Choroid plexus epithelial cell (primary cell): ENCODE results near the gene COL18A1.

Experiments
- DNase-seq: peaks from one replicate; pipeline ENCODE4 v3.0.0-alpha.2; 2010; ENCODE audit warnings: low read depth
- H3K4me3 ChIP-seq: 2 replicates; pipeline ENCODE4 v1.5.1; 2011; ENCODE audit warnings: low read depth, mild to moderate bottlenecking, control low read depth, low read length, moderate library complexity
- TF ChIP-seq, protein P1 (sequence below): conservative IDR thresholded peaks from 2 replicates; pipeline ENCODE4 v1.5.1; 2011; ENCODE audit warnings: low read depth, mild to moderate bottlenecking, control low read depth, inconsistent platforms, low read length, moderate library complexity

The COL18A1 gene

GRCh38 chr21:45379901-45380330 lies 25.0 kb upstream of the COL18A1 start:
- no peak overlapping the region for H3K4me3 ChIP-seq
- TF ChIP-seq, protein P1, sequence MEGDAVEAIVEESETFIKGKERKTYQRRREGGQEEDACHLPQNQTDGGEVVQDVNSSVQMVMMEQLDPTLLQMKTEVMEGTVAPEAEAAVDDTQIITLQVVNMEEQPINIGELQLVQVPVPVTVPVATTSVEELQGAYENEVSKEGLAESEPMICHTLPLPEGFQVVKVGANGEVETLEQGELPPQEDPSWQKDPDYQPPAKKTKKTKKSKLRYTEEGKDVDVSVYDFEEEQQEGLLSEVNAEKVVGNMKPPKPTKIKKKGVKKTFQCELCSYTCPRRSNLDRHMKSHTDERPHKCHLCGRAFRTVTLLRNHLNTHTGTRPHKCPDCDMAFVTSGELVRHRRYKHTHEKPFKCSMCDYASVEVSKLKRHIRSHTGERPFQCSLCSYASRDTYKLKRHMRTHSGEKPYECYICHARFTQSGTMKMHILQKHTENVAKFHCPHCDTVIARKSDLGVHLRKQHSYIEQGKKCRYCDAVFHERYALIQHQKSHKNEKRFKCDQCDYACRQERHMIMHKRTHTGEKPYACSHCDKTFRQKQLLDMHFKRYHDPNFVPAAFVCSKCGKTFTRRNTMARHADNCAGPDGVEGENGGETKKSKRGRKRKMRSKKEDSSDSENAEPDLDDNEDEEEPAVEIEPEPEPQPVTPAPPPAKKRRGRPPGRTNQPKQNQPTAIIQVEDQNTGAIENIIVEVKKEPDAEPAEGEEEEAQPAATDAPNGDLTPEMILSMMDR: no peak
- DNase-seq: no peak

GRCh38 chr21:45380566-45380965 lies 24.4 kb upstream of the COL18A1 start:
- DNase-seq: no peak
- H3K4me3 ChIP-seq: no peak overlapping the region
- TF ChIP-seq, protein P1: no peak

DNA sequence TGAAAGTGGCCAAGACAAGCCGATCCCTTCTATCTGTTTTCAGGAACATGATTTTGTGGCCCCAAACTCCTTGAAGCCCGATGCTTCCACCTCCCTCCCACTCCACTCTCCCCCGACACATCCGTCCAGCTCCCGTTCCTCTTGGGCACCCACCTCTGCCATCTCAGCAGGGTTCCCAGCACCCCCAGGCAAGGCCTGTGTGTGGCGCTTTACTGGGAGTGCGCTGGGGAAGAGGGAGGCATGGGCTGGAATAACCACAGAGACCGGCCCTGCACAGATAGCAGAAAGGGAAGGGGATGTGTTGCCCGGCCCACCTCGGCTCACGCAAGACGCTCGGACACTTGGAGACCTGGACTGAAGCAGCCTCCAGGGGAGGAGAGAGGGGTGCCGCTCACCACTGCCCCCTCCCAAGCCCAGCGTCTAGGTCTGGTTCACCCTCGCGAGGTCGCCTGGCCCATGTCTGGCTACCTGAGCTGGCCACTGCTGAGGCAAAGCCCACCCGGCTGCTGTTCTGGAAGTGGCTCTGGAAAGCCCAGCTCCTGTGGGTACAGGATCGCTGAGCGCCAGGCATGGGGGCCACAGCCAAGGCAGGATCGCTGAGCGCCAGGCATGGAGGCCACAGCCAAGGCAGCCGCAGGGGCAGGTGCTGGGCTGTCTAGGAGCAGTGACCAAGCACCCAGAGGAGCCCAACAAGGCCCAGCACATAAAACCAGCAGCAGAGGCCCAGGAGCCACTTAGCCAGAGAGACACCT lies 23.8 kb upstream of the COL18A1 start:
- no peak overlapping the region for H3K4me3 ChIP-seq
- TF ChIP-seq, protein P1: no peak
- DNase-seq: no peak

DNA sequence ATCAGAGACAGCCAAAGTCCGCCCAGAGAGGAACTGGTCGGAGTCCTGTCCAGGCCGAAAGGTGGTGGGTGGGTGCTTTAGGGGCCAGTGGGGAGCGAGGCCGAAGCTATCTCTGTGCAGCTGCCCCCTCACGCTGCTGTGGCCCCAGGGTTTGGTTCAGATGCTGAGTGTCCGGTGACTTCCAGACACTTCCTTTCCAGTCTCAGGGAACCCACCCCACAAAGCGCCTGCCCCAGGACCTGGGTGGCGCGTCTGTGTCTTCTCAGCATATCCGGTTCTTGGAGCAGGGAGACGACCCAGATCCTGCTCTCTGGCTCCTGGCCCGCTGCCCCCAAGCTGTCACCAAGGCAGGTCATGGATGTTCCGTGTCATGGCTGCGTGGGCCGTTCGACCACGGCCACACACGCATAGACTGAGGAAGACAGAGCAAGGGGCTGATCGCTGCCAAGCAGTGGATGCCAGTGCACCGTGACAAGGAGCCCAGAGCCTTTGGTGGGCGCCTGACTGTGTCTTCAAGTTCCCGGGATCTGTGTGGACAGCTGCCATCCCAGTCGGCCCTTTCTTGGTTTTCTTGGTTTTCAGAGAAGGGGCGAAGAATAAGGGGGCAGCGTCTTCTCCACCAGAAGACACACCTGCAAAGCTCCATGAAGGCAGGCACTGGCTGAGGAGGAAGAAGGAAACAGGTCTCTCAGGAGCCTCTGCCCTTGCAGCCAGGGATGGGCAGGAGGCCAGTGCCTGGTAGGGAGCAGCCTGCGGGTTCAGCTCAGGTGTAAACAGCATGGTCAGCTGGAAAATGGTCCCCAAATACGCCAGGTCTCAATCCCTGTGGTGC lies 22.9 kb upstream of the COL18A1 start:
- TF ChIP-seq, protein P1: no peak
- H3K4me3 ChIP-seq: no peak overlapping the region
- DNase-seq: no peak

DNA sequence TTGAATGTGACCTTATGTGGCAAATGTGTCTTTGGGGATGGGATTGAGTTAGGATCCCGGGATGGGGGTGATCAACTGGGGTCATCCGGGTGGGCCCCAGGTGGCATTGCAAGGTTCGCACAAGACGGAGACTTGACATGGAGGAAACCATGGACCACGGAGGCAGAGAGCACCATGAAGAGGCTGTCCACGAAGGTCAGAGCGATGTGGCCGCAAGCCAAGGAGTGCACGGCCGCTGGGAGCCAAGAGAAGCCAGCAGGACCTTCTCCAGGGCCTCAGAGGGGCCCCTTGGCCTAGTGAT lies 22.3 kb upstream of the COL18A1 start:
- DNase-seq: no peak
- no peak overlapping the region for H3K4me3 ChIP-seq
- TF ChIP-seq, protein P1: no peak

DNA sequence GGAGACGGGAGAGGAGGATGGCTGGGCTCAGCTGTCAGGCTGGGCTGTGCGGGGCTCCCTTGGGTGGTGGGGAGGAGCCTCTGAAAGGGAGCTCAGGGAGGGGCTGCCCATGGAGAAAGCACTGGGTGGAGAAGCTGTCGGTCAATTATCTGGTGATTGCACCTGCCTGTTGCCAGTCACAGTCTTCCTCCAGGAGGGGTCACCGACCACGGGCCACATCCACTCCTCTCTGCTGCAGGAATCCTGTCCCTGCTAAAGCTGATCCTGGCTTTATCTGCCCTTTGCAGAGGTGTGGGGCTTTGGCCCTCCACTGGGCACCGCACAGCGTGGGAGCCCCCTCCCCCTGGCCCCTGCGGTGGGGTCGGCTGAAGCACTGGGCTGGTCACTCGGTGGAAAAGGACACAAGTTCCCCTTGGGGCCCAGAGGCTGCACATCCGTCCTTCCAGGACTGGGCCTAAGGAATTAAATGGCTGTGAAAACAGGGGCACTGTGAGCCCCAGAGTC lies 21.8 kb upstream of the COL18A1 start:
- no peak overlapping the region for H3K4me3 ChIP-seq
- TF ChIP-seq, protein P1: no peak
- no peak for DNase-seq
